GM23338 (cell line): ENCODE results near the gene SUMF1. TPM values are rescaled to one million over a fixed set of nuclear protein-coding genes. Genes with fewer than 3 reads are reported as not detected.

ENCODE experiments used
- ATAC-seq: fragments of 200-7000 bp; cut with Tn5 transposase; 3 replicates; pipeline ENCODE4 v1.9.1; 2020
- DNase-seq: peaks from one replicate; pipeline ENCODE4 v3.0.0-alpha.2; 2015; ENCODE audit warnings: low spot score
- H2AFZ ChIP-seq: fragments of 200-600 bp; sonication (generic); 2 replicates; pipeline ENCODE4 v1.8.0; 2016; ENCODE audit warnings: antibody characterized with exemption, mild to moderate bottlenecking, moderate library complexity
- H3F3A ChIP-seq: fragments of 200-600 bp; sonication (generic); replicated peaks from 2 replicates; pipeline ENCODE4 v1.8.0; 2017; ENCODE audit warnings: antibody characterized with exemption, mixed run types, low read depth
- H3K27ac ChIP-seq: fragments of 200-600 bp; sonication (generic); 2 replicates; pipeline ENCODE4 v1.6.1; 2016; ENCODE audit warnings: low read depth
- H3K27me3 ChIP-seq: fragments of 200-600 bp; sonication (generic); 2 replicates; pipeline ENCODE4 v1.8.0; 2016; ENCODE audit warnings: mild to moderate bottlenecking, mixed run types, moderate library complexity; ENCODE audit not compliant: insufficient read depth
- H3K36me3 ChIP-seq: fragments of 200-600 bp; sonication (generic); 2 replicates; pipeline ENCODE4 v1.8.0; 2016; ENCODE audit warnings: mild to moderate bottlenecking; ENCODE audit not compliant: insufficient read depth
- H3K4me1 ChIP-seq: fragments of 200-600 bp; sonication (generic); 2 replicates; pipeline ENCODE4 v1.8.0; 2016; ENCODE audit warnings: mild to moderate bottlenecking, moderate library complexity; ENCODE audit not compliant: insufficient read depth
- H3K4me2 ChIP-seq: fragments of 200-600 bp; sonication (generic); 2 replicates; pipeline ENCODE4 v1.7.1; 2017; ENCODE audit warnings: mixed run types
- H3K4me3 ChIP-seq: fragments of 200-600 bp; sonication (generic); 2 replicates; pipeline ENCODE4 v1.6.1; 2016; ENCODE audit warnings: mixed run types
- H3K79me2 ChIP-seq: fragments of 200-600 bp; sonication (generic); replicated peaks from 2 replicates; pipeline ENCODE4 v1.8.0; 2017; ENCODE audit warnings: mild to moderate bottlenecking; ENCODE audit not compliant: insufficient read depth
- H3K9me2 ChIP-seq: fragments of 200-600 bp; sonication (generic); 2 replicates; pipeline ENCODE4 v1.8.0; 2017; ENCODE audit not compliant: insufficient read depth
- H4K20me1 ChIP-seq: fragments of 200-600 bp; sonication (generic); replicated peaks from 2 replicates; pipeline ENCODE4 v1.8.0; 2017; ENCODE audit warnings: mild to moderate bottlenecking; ENCODE audit not compliant: insufficient read depth
- H3K27ac Mint-ChIP-seq: 2 replicates; pipeline ENCODE4 v1.8.0; 2020; ENCODE audit warnings: inconsistent platforms, mild to moderate bottlenecking, moderate library complexity, mixed read lengths
- H3K27me3 Mint-ChIP-seq: 3 replicates; pipeline ENCODE4 v1.8.0; 2022; ENCODE audit warnings: low read depth, mild to moderate bottlenecking, moderate library complexity, mixed read lengths, inconsistent platforms; ENCODE audit not compliant: insufficient read depth, poor library complexity
- H3K36me3 Mint-ChIP-seq: 3 replicates; pipeline ENCODE4 v1.8.0; 2021; ENCODE audit warnings: low read depth, mild to moderate bottlenecking, inconsistent platforms, moderate library complexity, mixed read lengths
- H3K4me1 Mint-ChIP-seq: 3 replicates; pipeline ENCODE4 v1.8.0; 2020; ENCODE audit warnings: mild to moderate bottlenecking, inconsistent platforms, mixed read lengths
- H3K4me3 Mint-ChIP-seq: 3 replicates; pipeline ENCODE4 v1.8.0; 2021; ENCODE audit warnings: moderate library complexity, mild to moderate bottlenecking, inconsistent platforms, mixed read lengths
- H3K9me3 Mint-ChIP-seq: 3 replicates; pipeline ENCODE4 v1.8.0; 2020; ENCODE audit warnings: moderate library complexity, mild to moderate bottlenecking, inconsistent platforms, mixed read lengths
- CREB1 ChIP-seq: fragments of 250-450 bp; sonication (Bioruptor Pico); IDR thresholded peaks from 2 replicates; pipeline ENCODE4 v1.5.0; 2020; ENCODE audit warnings: low read depth, mild to moderate bottlenecking, moderate library complexity
- EZH2 ChIP-seq: fragments of 200-600 bp; sonication (generic); IDR thresholded peaks from one replicate; pipeline ENCODE4 v1.8.0; 2017; ENCODE audit warnings: antibody characterized with exemption, mild to moderate bottlenecking, low read depth; ENCODE audit not compliant: unreplicated experiment
- EZH2phosphoT487 ChIP-seq: fragments of 200-600 bp; sonication (generic); IDR thresholded peaks from one replicate; pipeline ENCODE4 v1.8.1; 2018; ENCODE audit warnings: antibody characterized with exemption; ENCODE audit not compliant: unreplicated experiment
- NANOG ChIP-seq: IDR thresholded peaks from 2 replicates; pipeline ENCODE4 v1.6.1; 2016; ENCODE audit warnings: antibody characterized with exemption, borderline replicate concordance
- POLR2AphosphoS5 ChIP-seq: IDR thresholded peaks from 2 replicates; pipeline ENCODE4 v1.6.1; 2016; ENCODE audit warnings: antibody characterized with exemption, low read depth
- STAT1 ChIP-seq: IDR thresholded peaks from one replicate; pipeline ENCODE4 v1.6.1; 2016; ENCODE audit warnings: antibody characterized with exemption; ENCODE audit not compliant: unreplicated experiment
- ZNF114 ChIP-seq: fragments of 250-450 bp; sonication (Bioruptor Pico); IDR thresholded peaks from 2 replicates; pipeline ENCODE4 v1.5.0; 2020; ENCODE audit warnings: mild to moderate bottlenecking, moderate library complexity
- ZNF331 ChIP-seq: fragments of 250-450 bp; sonication (Bioruptor Pico); IDR thresholded peaks from 2 replicates; pipeline ENCODE4 v1.5.0; 2020; ENCODE audit warnings: low read depth, mild to moderate bottlenecking, moderate library complexity
- polyA plus RNA-seq: library from polyadenylated mRNA; unstranded; fragments of >200 nt; fragmentation: Nextera tagmentation; extraction: Ambion mirVana; gene quantifications from 2 replicates; pipeline ENCODE4 v1.2.1, GENCODE V29; 2016
- total RNA-seq: library from RNA; depleted of rRNA; stranded (reverse); fragments of >200 nt; shearing (Covaris generic); gene quantifications from 2 replicates; pipeline ENCODE4 v1.2.3, GENCODE V29; 2014
- TF ChIP-seq, protein P1 (sequence below): IDR thresholded peaks from 2 replicates; pipeline ENCODE4 v1.6.1; 2016; ENCODE audit warnings: antibody characterized with exemption
- TF ChIP-seq, protein P2 (sequence below): IDR thresholded peaks from one replicate; pipeline ENCODE4 v1.6.1; 2018; ENCODE audit warnings: antibody characterized with exemption; ENCODE audit not compliant: unreplicated experiment
- TF ChIP-seq, protein P3 (sequence below), 2 experiments: fragments of 200-600 bp in 1 of 2; sonication (generic) in 1 of 2; conservative IDR thresholded peaks; 2 replicates each; pipeline versions ENCODE4 v1.5.1 to v1.6.1; 2016 to 2017; ENCODE audit warnings: antibody characterized with exemption in 2 of 2, low read depth in 2 of 2, mild to moderate bottlenecking in 2 of 2, moderate library complexity in 1 of 2
- TF ChIP-seq, protein P4 (sequence below): fragments of 250-450 bp; sonication (Bioruptor Pico); IDR thresholded peaks from 2 replicates; pipeline ENCODE4 v1.5.0; 2020; ENCODE audit warnings: mild to moderate bottlenecking, moderate library complexity

Gene SUMF1
- total and polyA plus RNA-seq, 2 experiments from 2014 or later, result 6.9 to 20.3 TPM

DNA sequence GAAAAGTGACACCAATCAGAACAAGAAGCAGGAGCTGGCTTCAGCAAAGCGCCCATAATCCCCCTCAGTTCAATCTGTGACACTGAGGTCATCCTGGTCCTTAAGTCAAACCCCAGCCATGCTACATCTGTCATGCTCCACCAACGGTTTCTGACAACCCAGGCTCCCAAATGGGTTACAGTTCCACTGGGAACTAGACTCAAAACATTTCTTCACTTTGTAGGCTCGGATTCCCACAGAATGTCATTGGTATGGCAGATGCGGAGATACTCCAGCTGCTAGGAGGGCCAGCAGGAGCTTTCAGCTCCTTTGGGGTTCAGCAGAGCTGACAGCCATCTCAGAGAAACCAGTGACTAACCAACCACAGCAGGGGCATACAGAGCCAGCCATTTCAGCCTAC is 48.9 kb downstream of the SUMF1 start (continued):
- TF ChIP-seq, protein P1, sequence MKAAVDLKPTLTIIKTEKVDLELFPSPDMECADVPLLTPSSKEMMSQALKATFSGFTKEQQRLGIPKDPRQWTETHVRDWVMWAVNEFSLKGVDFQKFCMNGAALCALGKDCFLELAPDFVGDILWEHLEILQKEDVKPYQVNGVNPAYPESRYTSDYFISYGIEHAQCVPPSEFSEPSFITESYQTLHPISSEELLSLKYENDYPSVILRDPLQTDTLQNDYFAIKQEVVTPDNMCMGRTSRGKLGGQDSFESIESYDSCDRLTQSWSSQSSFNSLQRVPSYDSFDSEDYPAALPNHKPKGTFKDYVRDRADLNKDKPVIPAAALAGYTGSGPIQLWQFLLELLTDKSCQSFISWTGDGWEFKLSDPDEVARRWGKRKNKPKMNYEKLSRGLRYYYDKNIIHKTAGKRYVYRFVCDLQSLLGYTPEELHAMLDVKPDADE, result no peak
- TF ChIP-seq, protein P2, sequence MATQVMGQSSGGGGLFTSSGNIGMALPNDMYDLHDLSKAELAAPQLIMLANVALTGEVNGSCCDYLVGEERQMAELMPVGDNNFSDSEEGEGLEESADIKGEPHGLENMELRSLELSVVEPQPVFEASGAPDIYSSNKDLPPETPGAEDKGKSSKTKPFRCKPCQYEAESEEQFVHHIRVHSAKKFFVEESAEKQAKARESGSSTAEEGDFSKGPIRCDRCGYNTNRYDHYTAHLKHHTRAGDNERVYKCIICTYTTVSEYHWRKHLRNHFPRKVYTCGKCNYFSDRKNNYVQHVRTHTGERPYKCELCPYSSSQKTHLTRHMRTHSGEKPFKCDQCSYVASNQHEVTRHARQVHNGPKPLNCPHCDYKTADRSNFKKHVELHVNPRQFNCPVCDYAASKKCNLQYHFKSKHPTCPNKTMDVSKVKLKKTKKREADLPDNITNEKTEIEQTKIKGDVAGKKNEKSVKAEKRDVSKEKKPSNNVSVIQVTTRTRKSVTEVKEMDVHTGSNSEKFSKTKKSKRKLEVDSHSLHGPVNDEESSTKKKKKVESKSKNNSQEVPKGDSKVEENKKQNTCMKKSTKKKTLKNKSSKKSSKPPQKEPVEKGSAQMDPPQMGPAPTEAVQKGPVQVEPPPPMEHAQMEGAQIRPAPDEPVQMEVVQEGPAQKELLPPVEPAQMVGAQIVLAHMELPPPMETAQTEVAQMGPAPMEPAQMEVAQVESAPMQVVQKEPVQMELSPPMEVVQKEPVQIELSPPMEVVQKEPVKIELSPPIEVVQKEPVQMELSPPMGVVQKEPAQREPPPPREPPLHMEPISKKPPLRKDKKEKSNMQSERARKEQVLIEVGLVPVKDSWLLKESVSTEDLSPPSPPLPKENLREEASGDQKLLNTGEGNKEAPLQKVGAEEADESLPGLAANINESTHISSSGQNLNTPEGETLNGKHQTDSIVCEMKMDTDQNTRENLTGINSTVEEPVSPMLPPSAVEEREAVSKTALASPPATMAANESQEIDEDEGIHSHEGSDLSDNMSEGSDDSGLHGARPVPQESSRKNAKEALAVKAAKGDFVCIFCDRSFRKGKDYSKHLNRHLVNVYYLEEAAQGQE, result no peak

DNA sequence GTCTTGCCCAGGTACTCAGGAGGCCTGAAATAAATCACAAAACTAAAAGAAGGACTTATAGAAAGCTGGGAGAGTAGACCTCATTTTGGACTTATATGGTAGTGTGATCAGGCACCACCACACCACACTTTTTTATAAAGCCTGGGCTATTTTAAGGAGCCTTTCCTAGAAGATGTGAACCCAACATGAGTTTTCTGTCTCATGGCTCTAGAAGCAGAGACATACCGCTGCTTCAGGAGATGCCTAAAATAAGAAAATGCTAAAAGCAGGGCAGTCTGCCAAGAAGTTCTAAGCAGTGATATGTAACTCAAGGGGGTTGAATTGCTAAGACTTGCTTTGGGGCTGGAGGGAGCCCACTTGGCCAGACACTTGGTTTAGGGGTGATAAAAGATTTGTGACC is 49.6 kb downstream of the SUMF1 start:
- H3F3A ChIP-seq, result no peaks in the 10 kb centered on the region
- H3K79me2 ChIP-seq, result no peaks in the 10 kb centered on the region
- H3K9me2 ChIP-seq, result no peaks in the 10 kb centered on the region
- Mint-ChIP-seq H3K9me3 (no peaks in the 10 kb centered on the region), H3K27ac (no peak overlapping the region), H3K27me3 (no peaks in the 10 kb centered on the region), H3K4me3 (no peak overlapping the region), H3K4me1 (no peaks in the 10 kb centered on the region), H3K36me3 (no peaks in the 10 kb centered on the region)
- peaks cover 5% of the 10 kb centered on the region; the same call in 1 of the 2 replicates for H3K36me3 ChIP-seq
- DNase-seq, result no peak
- no peak overlapping the region for H3K27ac ChIP-seq
- H4K20me1 ChIP-seq, result no peaks in the 10 kb centered on the region
- H3K27me3 ChIP-seq, result no peaks in the 10 kb centered on the region
- ATAC-seq, result no peak
- no peak overlapping the region for H3K4me3 ChIP-seq
- H2AFZ ChIP-seq, result no peak overlapping the region
- H3K4me2 ChIP-seq, result no peak overlapping the region
- no peaks in the 10 kb centered on the region for H3K4me1 ChIP-seq
- TF ChIP-seq ZNF114 (no peak), POLR2AphosphoS5 (no peak), EZH2phosphoT487 (no peak), CREB1 (CRISPR knock-in tag) (no peak), STAT1 (no peak), EZH2 (no peak), NANOG (no peak), ZNF331 (no peak)
- TF ChIP-seq, protein P3, sequence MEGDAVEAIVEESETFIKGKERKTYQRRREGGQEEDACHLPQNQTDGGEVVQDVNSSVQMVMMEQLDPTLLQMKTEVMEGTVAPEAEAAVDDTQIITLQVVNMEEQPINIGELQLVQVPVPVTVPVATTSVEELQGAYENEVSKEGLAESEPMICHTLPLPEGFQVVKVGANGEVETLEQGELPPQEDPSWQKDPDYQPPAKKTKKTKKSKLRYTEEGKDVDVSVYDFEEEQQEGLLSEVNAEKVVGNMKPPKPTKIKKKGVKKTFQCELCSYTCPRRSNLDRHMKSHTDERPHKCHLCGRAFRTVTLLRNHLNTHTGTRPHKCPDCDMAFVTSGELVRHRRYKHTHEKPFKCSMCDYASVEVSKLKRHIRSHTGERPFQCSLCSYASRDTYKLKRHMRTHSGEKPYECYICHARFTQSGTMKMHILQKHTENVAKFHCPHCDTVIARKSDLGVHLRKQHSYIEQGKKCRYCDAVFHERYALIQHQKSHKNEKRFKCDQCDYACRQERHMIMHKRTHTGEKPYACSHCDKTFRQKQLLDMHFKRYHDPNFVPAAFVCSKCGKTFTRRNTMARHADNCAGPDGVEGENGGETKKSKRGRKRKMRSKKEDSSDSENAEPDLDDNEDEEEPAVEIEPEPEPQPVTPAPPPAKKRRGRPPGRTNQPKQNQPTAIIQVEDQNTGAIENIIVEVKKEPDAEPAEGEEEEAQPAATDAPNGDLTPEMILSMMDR (conservative IDR thresholded peaks at IDR 0.05; ENCODE audit: low read depth in 2 of 2), result no peak
- TF ChIP-seq, protein P4, sequence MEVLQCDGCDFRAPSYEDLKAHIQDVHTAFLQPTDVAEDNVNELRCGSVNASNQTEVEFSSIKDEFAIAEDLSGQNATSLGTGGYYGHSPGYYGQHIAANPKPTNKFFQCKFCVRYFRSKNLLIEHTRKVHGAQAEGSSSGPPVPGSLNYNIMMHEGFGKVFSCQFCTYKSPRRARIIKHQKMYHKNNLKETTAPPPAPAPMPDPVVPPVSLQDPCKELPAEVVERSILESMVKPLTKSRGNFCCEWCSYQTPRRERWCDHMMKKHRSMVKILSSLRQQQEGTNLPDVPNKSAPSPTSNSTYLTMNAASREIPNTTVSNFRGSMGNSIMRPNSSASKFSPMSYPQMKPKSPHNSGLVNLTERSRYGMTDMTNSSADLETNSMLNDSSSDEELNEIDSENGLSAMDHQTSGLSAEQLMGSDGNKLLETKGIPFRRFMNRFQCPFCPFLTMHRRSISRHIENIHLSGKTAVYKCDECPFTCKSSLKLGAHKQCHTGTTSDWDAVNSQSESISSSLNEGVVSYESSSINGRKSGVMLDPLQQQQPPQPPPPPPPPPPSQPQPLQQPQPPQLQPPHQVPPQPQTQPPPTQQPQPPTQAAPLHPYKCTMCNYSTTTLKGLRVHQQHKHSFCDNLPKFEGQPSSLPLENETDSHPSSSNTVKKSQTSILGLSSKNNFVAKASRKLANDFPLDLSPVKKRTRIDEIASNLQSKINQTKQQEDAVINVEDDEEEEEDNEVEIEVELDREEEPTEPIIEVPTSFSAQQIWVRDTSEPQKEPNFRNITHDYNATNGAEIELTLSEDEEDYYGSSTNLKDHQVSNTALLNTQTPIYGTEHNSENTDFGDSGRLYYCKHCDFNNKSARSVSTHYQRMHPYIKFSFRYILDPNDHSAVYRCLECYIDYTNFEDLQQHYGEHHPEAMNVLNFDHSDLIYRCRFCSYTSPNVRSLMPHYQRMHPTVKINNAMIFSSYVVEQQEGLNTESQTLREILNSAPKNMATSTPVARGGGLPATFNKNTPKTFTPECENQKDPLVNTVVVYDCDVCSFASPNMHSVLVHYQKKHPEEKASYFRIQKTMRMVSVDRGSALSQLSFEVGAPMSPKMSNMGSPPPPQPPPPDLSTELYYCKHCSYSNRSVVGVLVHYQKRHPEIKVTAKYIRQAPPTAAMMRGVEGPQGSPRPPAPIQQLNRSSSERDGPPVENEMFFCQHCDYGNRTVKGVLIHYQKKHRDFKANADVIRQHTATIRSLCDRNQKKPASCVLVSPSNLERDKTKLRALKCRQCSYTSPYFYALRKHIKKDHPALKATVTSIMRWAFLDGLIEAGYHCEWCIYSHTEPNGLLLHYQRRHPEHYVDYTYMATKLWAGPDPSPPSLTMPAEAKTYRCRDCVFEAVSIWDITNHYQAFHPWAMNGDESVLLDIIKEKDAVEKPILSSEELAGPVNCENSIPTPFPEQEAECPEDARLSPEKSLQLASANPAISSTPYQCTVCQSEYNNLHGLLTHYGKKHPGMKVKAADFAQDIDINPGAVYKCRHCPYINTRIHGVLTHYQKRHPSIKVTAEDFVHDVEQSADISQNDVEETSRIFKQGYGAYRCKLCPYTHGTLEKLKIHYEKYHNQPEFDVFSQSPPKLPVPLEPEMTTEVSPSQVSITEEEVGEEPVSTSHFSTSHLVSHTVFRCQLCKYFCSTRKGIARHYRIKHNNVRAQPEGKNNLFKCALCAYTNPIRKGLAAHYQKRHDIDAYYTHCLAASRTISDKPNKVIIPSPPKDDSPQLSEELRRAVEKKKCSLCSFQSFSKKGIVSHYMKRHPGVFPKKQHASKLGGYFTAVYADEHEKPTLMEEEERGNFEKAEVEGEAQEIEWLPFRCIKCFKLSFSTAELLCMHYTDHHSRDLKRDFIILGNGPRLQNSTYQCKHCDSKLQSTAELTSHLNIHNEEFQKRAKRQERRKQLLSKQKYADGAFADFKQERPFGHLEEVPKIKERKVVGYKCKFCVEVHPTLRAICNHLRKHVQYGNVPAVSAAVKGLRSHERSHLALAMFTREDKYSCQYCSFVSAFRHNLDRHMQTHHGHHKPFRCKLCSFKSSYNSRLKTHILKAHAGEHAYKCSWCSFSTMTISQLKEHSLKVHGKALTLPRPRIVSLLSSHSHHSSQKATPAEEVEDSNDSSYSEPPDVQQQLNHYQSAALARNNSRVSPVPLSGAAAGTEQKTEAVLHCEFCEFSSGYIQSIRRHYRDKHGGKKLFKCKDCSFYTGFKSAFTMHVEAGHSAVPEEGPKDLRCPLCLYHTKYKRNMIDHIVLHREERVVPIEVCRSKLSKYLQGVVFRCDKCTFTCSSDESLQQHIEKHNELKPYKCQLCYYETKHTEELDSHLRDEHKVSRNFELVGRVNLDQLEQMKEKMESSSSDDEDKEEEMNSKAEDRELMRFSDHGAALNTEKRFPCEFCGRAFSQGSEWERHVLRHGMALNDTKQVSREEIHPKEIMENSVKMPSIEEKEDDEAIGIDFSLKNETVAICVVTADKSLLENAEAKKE (CRISPR knock-in tag), result no peak
- TF ChIP-seq, protein P1, result no peak
